Fibroblast of lung (primary cell): ENCODE data around the gene FAM193A. TPM values are rescaled to one million over a fixed set of nuclear protein-coding genes. Genes with fewer than 3 reads are reported as not detected.
"Not testable (repeated sequence)": the region's sequence is repeated elsewhere in the genome, so short reads cannot be mapped to it uniquely, and the experiment has no call there.

Experiments
- DNase-seq, 2 donors: peaks; one replicate each; pipeline versions ENCODE4 v3.0.0 to v3.0.0-alpha.2; 2010; ENCODE audit warnings: low read depth in 2 of 2
- H2AFZ ChIP-seq: 2 replicates; pipeline ENCODE4 v1.5.1; 2012; ENCODE audit warnings: low read length, control low read depth, inconsistent platforms
- H3K27ac ChIP-seq: 2 replicates; pipeline ENCODE4 v1.5.1; 2011; ENCODE audit warnings: low read length, control low read depth; ENCODE audit not compliant: insufficient read depth
- H3K27me3 ChIP-seq: 2 replicates; pipeline ENCODE4 v1.5.1; 2011; ENCODE audit warnings: mild to moderate bottlenecking, low read length; ENCODE audit not compliant: control insufficient read depth, insufficient read depth
- H3K36me3 ChIP-seq: 2 replicates; pipeline ENCODE4 v1.5.1; 2011; ENCODE audit warnings: low read length; ENCODE audit not compliant: control insufficient read depth, insufficient read depth
- H3K4me1 ChIP-seq: 2 replicates; pipeline ENCODE4 v1.5.1; 2011; ENCODE audit warnings: low read length; ENCODE audit not compliant: control insufficient read depth, insufficient read depth; ENCODE audit errors: extremely low read depth
- H3K4me2 ChIP-seq: 2 replicates; pipeline ENCODE4 v1.5.1; 2011; ENCODE audit warnings: low read length, control low read depth; ENCODE audit not compliant: insufficient read depth; ENCODE audit errors: extremely low read depth
- H3K4me3 ChIP-seq, 4 experiments: fragments of 200-600 bp in 1 of 4; sonication (generic) in 1 of 4; replicated peaks in 1 of 4; 2 replicates each; pipeline ENCODE4 v1.5.1; 2011 to 2016; ENCODE audit warnings: low read length in 4 of 4, low read depth in 3 of 4, mild to moderate bottlenecking in 3 of 4, control low read depth in 2 of 4, inconsistent platforms in 1 of 4, mixed read lengths in 1 of 4; ENCODE audit not compliant: insufficient read depth in 1 of 4; ENCODE audit errors: control extremely low read depth in 1 of 4
- H3K79me2 ChIP-seq: 2 replicates; pipeline ENCODE4 v1.5.1; 2012; ENCODE audit warnings: mild to moderate bottlenecking, low read length, inconsistent platforms; ENCODE audit not compliant: control insufficient read depth, insufficient read depth
- H3K9ac ChIP-seq: 2 replicates; pipeline ENCODE4 v1.5.1; 2011; ENCODE audit warnings: mild to moderate bottlenecking, low read length, control low read depth; ENCODE audit not compliant: insufficient read depth
- H3K9me3 ChIP-seq: 2 replicates; pipeline ENCODE4 v1.5.1; 2012; ENCODE audit warnings: low read depth, low read length; ENCODE audit not compliant: control insufficient read depth, insufficient read depth
- H4K20me1 ChIP-seq: 2 replicates; pipeline ENCODE4 v1.5.1; 2011; ENCODE audit warnings: low read length; ENCODE audit not compliant: control insufficient read depth, insufficient read depth; ENCODE audit errors: extremely low read depth
- CTCF ChIP-seq, 2 donors: IDR thresholded peaks in 1 of 2; conservative IDR thresholded peaks in 1 of 2; 1 replicate in 1 of 2; 2 replicates in 1 of 2; pipeline ENCODE4 v1.5.1; 2011 to 2012; ENCODE audit warnings: low read length in 2 of 2, control low read depth in 1 of 2, inconsistent platforms in 1 of 2, low read depth in 1 of 2, mild to moderate bottlenecking in 1 of 2
- EZH2 ChIP-seq: IDR thresholded peaks from 2 replicates; pipeline ENCODE4 v1.5.1; 2012; ENCODE audit warnings: low read length, control low read depth, mild to moderate bottlenecking; ENCODE audit errors: missing control alignments
- polyA plus RNA-seq, 2 donors: library from polyadenylated mRNA; depleted of rRNA in 1 of 2; stranded (reverse) in 1 of 2; unstranded in 1 of 2; fragments of >200 nt; gene quantifications; 2 replicates each; pipeline ENCODE4 v1.2.1, GENCODE V29; 2011 to 2012; ENCODE audit warnings: missing spikeins in 1 of 2
- total RNA-seq: library from RNA; depleted of rRNA; stranded (reverse); fragments of >200 nt; gene quantifications from 2 replicates; pipeline ENCODE4 v1.2.1, GENCODE V29; 2014

FAM193A gene
- total and polyA plus RNA-seq, 2 donors (not counting 1 experiment from before 2014, with no cell fraction given): 5.6 to 10.9 TPM

- no peak overlapping the region for H3K27ac ChIP-seq
- no peak overlapping the region for H3K4me3 ChIP-seq
- peaks cover 2% of the 10 kb centered on the region for H4K20me1 ChIP-seq
- no peak overlapping the region for H2AFZ ChIP-seq
- TF ChIP-seq EZH2 (no peak), CTCF (conservative IDR thresholded peaks at IDR 0.05 in 1 of 2, IDR thresholded peaks at IDR 0.05 in 1 of 2; ENCODE audit: low read depth in 1 of 2, low read length in 2 of 2) (no peak)
- H3K79me2 ChIP-seq: peaks cover 61% of the 10 kb centered on the region
- no peak overlapping the region for H3K9ac ChIP-seq
- no peaks in the 10 kb centered on the region for H3K27me3 ChIP-seq
- no peak overlapping the region for H3K4me2 ChIP-seq
- H3K36me3 ChIP-seq: no peaks in the 10 kb centered on the region
- no peaks in the 10 kb centered on the region for H3K9me3 ChIP-seq
- DNase-seq: peak in 1 of 2 donors; percentile 23
- H3K4me1 ChIP-seq: no peaks in the 10 kb centered on the region
These were observed 81.5 kb downstream of the FAM193A start for GRCh38 chr4:2617955-2618354.

- not testable (repeated sequence) for H2AFZ ChIP-seq, H3K9ac ChIP-seq, H3K9me3 ChIP-seq, H3K27ac ChIP-seq, H3K27me3 ChIP-seq, H3K4me1 ChIP-seq, H3K4me2 ChIP-seq, H3K4me3 ChIP-seq, DNase-seq, H4K20me1 ChIP-seq, H3K36me3 ChIP-seq
- peaks cover 64% of the 10 kb centered on the region for H3K79me2 ChIP-seq
These were observed 82.3 kb downstream of the FAM193A start for GRCh38 chr4:2618729-2619128.

GRCh38 chr4:2619459-2619858 lies 83.0 kb downstream of the FAM193A start:
- Histone ChIP-seq H3K79me2 (peaks cover 61% of the 10 kb centered on the region), H3K9ac (no peak overlapping the region), H3K27me3 (no peaks in the 10 kb centered on the region), H3K4me2 (no peak overlapping the region), H3K36me3 (no peaks in the 10 kb centered on the region), H4K20me1 (peaks cover under 1% of the 10 kb centered on the region), H3K4me1 (no peaks in the 10 kb centered on the region), H3K9me3 (no peaks in the 10 kb centered on the region), H2AFZ (no peak overlapping the region), H3K27ac (no peak overlapping the region), H3K4me3 (no peak overlapping the region)
- no peak for DNase-seq
- TF ChIP-seq CTCF (conservative IDR thresholded peaks at IDR 0.05 in 1 of 2, IDR thresholded peaks at IDR 0.05 in 1 of 2; ENCODE audit: low read depth in 1 of 2, low read length in 2 of 2) (no peak), EZH2 (no peak)
